HT-29 (cell line): Measurements from ENCODE around the gene HMGB1. TPM values are rescaled to one million over a fixed set of nuclear protein-coding genes. Genes with fewer than 3 reads are reported as not detected.

Experiments
- DNase-seq: peaks from one replicate; pipeline ENCODE4 v3.0.0-alpha.2; 2015; ENCODE audit warnings: low spot score
- total RNA-seq: library from RNA; depleted of rRNA; stranded (reverse); fragments of >200 nt; shearing (Covaris generic); gene quantifications from 2 replicates; pipeline ENCODE4 v1.2.3, GENCODE V29; 2014; rRNA removed

HMGB1 gene
- 579 and 669 TPM in 2 replicates for total RNA-seq

DNA sequence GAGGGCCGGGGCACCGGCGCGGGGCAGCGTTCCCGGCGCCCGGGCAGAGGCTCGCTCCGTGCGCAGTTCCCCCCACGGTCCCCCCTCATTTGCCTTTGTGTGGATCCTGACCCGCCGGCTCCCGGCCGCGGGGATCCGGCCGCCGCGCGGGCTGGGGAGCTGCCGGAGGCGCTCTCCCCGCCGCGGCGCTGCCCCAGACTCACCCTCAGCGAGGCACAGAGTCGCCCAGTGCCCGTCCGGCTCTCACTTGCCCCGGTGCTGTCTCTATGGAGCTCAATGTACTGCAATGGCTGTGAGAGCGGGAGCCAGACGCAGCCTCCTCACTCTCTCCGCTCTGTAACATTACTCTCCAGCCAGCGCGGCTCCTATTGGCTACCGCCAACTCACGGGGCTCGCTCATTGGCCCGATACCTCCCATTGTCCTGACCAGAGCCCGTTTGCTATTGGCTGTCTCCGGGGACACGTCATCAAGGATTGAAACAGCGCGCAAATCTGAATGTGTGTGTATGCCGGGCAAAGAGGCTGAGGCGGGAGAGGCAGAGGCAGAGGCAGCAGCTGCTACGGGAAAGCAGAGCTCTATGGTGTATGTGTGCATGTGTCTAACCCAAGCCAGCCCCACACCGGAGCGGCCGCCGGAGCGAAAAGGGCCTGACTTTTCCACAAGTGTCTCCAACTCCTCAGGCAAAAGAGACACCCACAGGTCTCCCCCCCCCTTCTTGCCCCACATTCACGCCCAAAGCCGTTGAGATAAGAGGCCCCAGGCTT lies at the start of gene HMGB1:
HMGB1 (minus strand) TSS at position 344 of the 765 bp plus-strand sequence. CDS start 2,256 bp downstream, outside the sequence.
- DNase-seq: peak; percentile 100

DNA sequence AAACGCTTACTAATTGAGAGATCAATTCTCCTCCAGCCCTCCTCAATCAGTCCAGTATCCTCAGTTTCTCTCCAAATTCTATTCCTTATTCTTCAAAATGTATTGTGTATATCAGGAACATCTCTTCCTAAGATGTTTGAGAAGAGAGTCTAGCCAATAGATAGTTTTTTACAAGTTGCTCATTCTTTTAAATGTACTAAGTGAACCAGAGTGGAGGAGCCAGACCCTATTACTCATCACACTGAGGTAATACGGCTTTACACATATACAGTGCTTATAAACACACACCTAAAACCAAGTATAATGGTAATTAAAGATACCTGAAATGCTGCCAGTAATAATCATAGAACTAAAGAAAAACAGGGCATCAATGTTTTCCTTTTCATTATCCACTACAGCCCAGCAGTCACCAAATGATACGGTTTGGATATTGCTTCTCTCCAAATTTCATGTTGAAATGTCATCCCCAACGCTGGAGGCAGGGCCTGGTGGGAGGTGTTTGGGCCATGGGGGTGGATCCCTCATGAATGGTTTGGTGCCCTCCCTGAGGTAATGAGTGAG lies 45.2 kb upstream of the HMGB1 start:
- no peak for DNase-seq

DNA sequence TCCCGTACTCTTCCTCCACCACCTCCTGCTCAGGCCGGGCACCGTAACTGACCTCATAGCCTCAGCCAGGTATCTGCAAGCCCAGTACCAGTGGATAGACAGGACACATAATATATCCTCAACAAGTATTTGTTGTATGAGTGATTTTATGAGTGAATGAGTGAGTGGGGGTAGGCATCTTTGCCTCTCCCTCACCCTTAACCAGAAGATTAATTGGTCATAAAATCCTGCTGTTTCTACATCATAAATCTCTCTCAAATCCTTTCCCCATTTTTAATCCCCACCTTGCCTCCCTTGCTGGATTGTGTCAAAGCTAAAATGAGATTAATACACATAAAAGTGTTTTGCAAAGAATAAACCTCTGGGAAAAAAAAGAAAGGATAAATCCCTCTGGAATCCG lies 44.4 kb upstream of the HMGB1 start:
- DNase-seq: no peak

DNA sequence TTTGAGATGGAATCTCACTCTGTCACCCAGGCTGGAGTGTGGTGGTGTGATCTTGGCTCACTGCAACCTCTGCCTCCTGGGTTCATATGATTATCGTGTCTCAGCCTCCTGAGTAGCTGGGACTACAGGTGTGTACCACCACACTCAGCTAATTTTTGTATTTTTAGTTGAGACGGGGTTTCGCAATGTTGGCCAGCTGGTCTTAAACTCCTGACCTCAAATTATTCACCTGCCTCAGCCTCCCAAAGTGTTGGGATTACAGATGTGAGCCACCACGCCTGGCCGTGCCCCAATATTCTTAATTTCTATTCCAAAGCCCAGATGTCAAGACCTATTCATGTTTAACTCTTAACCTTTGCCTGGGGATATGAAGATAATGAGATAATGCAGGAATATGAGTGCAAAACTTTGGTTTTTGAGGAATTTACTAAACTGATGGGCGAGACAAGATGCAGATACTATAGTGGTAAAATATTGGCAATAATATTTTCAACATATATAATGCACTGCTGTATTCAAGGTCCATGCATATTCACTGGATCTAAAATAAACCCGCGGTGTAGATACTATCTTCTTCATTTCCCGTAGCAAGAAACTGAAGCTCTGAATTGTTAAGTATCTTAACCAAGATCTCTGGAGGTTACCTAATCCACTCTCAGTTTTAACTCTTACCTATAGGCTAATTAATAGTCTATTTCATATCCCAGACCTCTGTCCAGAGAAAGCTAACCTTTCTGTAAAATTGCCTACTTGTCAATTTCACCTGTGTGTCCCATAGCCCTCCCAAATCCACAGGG lies 43.7 kb upstream of the HMGB1 start:
- DNase-seq: no peak

DNA sequence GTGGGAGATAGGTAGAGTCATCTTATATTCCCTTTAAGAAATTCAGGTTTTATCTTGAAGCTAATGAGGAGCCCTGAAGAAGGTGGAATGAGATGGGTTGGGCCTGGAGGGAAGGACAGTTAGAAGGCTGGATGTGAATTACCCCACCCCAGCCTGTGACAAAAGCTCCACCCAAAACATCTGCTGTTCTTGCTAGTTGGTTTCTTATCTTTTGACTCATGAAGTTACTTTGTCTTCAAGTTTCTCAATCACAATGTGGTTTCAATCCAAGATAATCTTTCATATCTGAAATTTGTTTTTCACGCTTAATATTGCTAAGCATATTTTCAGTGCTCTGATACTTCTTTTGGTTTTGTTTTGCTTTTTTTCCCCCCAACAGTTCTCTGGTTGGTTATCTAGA lies 38.3 kb upstream of the HMGB1 start:
- no peak for DNase-seq

DNA sequence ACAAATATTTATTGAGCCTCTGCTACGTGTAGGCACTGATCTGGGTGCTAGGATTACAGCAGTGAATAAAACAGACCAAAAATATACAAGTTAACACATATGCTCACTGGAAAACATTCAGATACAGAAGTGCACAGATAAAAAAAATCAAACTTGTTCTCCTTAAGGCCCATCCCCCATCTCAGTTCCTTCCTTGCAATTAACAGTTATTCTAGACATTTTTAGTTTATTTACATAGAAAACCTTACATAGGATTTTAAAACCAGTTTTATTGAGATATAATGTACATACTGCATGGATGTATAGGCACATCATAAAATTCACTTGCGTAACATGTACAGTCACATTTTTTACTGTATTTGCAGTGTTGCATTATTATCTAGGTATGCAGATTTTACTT lies 36.5 kb upstream of the HMGB1 start:
- no peak for DNase-seq

DNA sequence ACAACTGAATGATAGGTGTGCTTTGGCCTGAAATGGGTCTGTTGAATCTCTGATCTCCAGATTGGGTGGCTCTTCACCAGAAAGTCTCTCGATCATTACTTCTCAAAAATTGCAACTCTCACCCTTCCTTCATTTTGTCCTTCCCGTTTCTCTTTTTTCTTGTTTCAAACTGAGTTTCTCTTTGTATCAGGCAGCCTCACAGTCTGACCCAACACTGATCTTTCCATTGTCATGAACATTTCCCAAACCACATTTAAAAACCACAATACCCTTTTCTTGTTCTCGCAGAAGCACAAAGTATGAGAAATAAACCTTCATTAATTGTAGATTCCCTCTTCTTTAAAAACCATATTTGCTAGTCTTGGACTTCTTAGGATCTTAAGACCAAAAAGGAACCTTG lies 33.6 kb upstream of the HMGB1 start:
- no peak for DNase-seq

DNA sequence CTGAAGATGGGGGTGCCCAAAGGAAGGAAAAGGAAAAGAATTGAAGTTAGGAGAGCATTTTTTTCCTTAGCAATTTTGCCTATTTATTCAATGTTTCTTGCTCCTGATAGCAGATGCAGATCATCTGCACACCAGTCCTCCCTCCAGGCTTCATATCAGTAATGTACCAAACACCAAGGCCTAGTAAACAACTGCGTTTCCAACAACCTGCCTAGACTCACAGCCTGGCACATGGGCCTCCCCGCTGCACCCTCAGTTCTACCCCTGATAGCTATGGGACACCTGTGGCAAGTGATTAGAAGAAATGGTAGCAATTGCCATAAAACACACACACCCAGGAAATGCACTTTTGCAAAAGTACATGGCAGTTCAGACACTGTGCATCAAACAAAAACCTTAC lies 30.4 kb upstream of the HMGB1 start:
- no peak for DNase-seq

DNA sequence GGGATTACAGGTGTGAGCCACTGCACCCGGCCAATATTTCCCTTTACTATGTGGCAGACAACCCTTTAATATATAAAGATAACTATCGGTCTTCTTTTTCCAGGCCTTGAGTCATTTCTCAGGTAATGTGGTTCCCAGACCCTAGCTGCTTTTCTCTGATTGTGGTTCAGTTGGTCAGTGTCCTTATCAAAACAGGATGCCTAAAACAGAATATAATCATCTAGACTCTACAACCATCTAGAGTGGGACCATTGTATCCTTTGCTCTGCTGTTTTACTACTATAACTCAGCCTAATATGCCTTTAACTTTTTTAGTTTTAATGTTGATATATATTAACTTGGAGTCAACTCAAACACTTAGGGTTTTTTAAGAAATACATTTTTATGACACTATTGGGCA lies 30.0 kb upstream of the HMGB1 start:
- DNase-seq: no peak

DNA sequence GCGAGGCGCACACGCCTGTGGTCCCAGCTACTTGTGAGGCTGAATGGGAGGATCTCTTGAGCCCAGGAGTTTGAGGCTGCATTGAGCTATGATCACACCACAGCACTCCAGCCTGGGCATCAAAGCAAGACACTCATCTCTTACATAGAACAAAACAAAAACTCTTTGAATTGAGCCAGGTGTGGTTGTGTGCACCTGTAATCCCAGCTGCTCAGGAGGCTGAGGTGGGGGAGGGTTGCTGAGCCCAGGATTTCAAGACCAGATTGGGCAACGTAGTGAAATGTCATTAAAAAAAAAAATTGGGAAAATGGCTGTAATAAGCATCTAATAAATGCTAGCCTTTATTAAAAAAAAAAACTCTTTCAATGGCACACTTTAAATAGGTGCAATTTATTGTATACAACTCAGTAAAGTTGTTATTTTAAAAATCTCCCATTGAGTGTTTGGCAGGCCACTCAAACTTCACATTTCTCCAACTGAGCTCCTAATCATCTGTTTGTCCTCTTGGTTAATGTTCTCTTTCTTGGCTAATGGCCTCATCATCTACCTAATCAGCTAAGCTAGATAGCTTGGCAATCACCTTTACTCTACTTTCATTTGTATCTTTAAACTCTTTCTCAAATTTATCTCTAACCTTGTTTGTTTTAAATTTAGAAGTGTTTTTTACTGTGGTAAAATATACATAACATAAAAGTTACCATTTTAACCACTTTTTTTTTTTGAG lies 28.1 kb upstream of the HMGB1 start:
- DNase-seq: no peak

DNA sequence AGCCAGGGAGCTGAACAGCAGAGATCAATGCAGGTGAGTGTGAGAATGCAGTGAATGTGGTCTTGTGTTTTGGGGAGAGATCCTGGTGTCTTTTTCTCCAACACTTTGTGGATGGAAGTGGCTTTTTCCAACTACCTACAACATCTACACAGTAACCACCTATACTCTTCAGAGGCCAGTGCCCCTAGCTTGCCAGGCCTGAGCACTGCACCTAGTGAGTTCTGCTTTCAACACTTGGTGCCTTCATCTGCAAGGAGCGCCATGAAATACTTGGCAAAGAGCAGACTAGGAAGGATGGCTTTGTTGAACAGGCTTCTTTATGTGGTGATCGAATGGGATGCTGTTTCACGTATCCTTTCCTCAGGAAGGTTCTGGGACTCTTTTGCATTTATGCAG lies 21.3 kb upstream of the HMGB1 start:
- no peak for DNase-seq

DNA sequence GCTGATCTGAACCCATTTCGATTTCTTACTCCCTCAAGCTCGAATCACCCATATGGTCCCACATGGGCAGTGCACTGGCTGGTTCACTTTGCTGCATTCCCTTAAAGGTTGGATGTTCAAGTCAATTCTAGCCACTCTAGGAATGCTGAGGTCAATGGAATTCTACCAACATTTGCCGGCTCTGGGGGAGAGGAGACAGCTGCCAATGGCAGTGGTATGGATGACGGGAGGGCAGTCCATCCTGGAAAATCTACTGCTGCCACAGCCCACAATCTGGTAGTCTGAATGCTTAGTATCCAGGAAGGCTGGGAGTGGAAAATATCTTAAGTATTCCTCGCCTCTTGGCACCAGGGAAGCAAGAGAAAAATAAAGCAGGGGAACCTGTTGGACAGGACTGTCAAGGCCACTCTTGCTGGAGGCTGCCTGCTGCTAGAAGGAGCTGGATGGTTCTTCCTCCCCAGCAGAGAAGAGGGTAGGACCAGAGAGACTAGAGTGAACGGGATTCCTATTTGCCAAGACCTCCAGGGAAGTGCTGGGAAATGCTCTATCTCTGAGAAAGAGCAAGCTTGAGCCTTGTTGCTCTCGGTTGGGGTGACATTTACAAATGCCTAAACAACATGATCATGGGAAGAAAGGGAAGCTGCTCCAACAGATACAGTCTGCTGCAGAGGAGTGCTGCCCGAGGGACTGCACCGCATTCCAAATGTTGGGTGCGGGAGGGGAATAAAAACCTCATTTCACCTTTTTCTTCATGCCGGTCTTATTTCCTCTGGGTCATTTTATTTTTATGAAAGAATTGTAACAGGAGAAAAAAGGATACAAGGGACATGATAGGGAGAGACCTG lies 20.7 kb upstream of the HMGB1 start:
- peak; percentile 78 for DNase-seq

DNA sequence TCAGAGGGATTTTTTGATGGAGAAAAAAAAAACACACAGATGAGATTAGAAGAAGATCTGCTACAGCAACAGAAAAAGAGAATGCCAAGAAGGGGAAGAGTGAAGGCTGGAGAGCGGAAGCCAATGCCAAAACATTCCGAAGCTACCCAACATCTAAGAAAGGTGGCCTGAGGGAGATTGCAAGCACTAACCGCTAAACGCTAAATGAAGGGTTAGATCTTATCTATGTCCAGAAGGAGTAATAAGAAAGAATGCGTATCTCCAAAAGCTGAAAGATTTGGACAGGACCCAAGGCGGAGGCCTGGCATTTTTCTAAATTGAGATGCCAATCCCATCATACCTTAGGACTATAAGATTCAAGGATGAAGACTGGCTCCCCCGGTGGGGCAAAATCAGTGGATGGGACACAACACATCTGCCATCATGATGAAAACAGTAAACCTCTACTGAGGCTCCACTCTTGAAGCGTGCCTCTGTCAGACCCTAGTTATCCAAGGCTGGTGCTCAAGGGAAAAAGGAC lies 15.6 kb upstream of the HMGB1 start:
- DNase-seq: no peak

DNA sequence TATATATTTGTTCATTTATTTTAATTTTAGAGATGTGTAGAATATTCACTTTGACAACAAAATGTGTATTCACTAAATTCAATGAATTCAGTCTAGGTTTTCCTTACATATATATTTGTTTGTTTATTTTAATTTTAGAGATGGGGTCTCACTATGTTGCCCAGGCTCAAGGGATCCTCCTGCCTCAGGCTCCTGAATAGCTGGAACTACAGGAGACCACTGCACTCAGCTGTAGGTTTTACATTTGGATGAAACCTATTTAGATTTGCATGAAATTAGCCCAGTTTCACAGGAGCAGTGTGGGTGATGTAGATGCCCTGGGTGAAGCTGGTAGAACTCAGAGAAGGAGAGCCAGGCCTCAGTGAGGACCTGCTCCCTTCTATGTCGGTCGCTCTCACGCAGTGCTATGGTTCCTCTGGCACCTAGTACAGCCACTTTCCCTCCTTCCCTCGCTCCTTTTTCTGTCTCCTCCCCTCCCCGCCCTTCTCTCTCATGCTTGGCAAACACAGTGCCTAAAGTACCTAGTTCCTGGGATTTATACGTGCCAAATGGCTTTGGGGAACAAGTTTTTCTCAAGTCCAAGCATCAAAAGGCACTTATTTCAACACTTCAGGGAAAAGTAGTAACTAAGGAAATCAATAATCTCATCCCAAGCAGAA lies 14.7 kb upstream of the HMGB1 start:
- no peak for DNase-seq

DNA sequence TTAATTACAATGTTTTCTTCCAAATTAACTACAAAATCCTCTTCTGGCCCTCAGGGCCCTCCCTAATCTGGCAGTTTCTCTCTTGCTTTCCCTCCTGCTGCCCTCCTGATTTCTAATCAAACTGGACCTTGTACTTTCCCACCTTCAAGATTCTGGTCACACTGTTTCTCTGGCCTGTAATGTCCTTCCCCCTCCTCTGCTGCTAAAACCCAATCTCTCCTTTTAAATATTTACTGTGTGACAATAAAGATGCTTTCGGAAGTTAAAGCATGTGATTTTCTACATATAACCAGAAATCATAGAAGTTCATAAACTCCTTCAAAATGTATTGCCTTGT lies 14.1 kb upstream of the HMGB1 start:
- no peak for DNase-seq

DNA sequence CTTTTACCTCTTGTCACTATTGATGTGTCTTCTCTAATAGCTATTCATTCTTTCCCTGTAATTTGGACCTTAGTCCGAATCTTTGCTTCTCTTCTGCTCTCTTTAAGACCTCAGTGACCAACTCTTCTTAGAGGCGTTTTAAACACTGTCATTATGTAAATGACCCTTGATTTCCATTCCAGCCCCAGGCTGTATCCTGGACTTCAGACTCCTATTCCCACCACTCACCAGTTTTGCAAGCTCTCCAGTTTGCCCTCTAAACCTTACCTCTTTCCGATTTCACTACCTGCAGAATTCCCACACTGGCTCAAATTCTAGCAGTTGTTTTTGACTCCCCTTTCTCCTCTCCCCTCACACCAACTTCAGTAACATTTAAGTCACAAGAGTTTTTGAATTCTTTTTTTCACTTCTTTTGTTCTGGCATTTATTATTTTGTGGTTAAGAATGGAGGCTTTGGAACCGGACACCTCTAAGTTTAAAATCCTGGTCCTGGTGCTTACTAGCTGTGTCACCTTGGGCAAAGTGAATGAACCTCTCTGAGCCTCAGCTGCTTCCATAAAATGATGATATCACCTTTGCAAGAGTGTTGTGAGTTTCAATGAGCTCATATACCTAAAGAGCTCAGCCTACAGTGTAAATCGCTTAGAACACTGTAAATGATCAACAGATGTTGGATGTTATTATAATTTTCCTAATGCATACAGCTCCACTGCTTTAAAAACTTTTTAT lies 13.6 kb upstream of the HMGB1 start:
- DNase-seq: no peak

DNA sequence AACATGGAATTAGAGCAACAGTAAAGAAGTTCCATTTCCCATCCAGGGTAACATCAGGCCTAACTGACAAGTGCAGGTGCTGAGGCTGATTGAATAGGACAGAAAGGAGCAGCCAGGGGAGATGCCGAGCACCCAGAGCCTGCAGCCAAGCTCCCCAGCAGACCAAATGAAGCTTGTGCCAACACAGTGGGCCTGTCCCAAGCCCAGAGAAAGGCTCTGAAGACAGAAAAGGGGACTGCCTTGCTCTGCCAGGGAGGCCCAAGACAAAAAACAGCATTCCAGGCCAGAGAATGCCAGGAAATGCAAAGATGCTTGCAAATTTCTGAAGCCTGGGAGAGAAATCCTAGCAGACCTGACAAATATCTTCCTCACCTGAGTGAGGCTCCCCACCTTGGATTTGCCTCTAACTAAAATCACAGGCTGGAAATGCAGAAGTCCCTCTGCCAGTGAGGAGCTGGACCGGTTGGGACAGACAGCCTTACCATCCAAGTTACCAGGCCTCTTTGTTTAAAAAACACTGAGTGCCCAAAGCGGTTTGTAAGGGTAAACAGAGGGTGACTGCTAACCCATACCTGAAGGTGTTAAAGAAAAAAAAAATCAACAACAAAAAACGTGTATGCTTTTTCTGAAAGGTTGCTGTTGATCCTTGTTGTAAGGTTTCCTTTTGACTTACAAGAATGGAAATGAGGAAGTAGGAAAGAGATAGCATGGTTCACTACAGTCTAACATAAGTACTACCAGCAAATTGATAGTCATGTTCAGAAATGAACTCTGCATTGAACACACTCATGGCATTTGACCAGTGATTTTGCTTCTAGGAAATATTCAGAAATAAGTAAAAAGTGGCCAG lies 11.8 kb upstream of the HMGB1 start:
- no peak for DNase-seq

DNA sequence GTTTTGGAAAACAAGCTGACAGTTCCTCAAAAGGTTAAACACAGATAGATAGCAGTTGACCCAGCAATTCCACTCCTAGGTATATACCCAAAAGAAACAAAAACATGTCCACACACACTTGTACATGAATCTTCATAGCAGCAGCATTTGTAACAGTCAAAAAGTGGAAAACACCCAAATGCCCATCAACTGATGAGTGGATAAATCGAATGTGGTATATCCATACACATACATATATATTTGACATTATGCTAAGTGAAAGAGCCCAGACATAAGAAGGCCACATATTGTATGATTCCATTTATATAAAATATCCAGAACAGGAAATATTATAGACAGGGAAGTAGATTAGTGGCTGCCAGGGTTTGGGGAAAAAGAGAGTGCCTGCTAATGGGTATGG lies 7.9 kb upstream of the HMGB1 start:
- DNase-seq: no peak

DNA sequence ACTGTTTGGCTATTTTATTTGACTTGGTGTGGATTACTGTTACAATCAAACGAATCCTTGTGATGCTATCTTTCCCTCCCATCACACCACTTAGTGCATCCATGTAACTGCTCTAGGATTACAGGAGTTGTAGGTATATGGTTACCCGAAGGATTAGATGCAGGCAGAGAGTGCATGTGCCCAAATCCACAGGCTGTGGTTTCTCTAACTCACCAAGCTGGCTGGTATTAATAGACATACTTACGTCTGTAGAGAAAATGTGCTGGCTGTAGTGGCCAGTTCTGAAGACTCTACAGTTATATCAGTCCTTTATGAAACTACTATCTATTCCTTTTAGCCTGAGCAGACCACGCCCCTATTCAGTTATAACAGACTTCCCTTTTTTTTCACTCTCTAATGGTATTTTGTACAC lies 1.1 kb upstream of the HMGB1 start:
- peak; percentile 49 for DNase-seq
